Smooth muscle cell (in vitro differentiated cells): Measurements from ENCODE around the gene ZBTB37. TPM values are rescaled to one million over a fixed set of nuclear protein-coding genes. Genes with fewer than 3 reads are reported as not detected.

ENCODE experiments used
- DNase-seq: peaks from one replicate; lab custom pipeline; 2025; ENCODE audit not compliant: unreplicated experiment; lab: John Stamatoyannopoulos, UW
- H2AFZ ChIP-seq: fragments of 200-600 bp; sonication (generic); 2 replicates; pipeline ENCODE4 v1.6.0; 2016; ENCODE audit warnings: antibody characterized with exemption, low read depth, mild to moderate bottlenecking
- H3F3A ChIP-seq: fragments of 200-600 bp; sonication (generic); 2 replicates; pipeline ENCODE4 v1.6.0; 2017; ENCODE audit warnings: antibody characterized with exemption, low read depth
- H3K27ac ChIP-seq: fragments of 200-600 bp; sonication (generic); 2 replicates; pipeline ENCODE4 v1.5.1; 2016; ENCODE audit warnings: low read depth, mild to moderate bottlenecking
- H3K27me3 ChIP-seq: fragments of 200-600 bp; sonication (generic); 2 replicates; pipeline ENCODE4 v1.6.1; 2016; ENCODE audit warnings: low read depth, mild to moderate bottlenecking
- H3K36me3 ChIP-seq: fragments of 200-600 bp; sonication (generic); 2 replicates; pipeline ENCODE4 v1.5.1; 2016; ENCODE audit warnings: low read depth
- H3K4me1 ChIP-seq: fragments of 200-600 bp; sonication (generic); 2 replicates; pipeline ENCODE4 v1.5.1; 2016; ENCODE audit warnings: low read depth
- H3K4me2 ChIP-seq: fragments of 200-600 bp; sonication (generic); 2 replicates; pipeline ENCODE4 v1.6.0; 2016; ENCODE audit warnings: mild to moderate bottlenecking
- H3K4me3 ChIP-seq: fragments of 200-600 bp; sonication (generic); 2 replicates; pipeline ENCODE4 v1.5.1; 2016; ENCODE audit warnings: mild to moderate bottlenecking
- H3K79me2 ChIP-seq: fragments of 200-600 bp; sonication (generic); 2 replicates; pipeline ENCODE4 v1.6.0; 2016; ENCODE audit warnings: low read depth, mild to moderate bottlenecking
- H3K9ac ChIP-seq: fragments of 200-600 bp; sonication (generic); 2 replicates; pipeline ENCODE4 v1.6.0; 2016; ENCODE audit warnings: low read depth
- H3K9me3 ChIP-seq: fragments of 200-600 bp; sonication (generic); replicated peaks from 2 replicates; pipeline ENCODE4 v1.5.1; 2016; ENCODE audit warnings: low read depth
- H4K20me1 ChIP-seq: fragments of 200-600 bp; sonication (generic); 2 replicates; pipeline ENCODE4 v1.6.0; 2016; ENCODE audit warnings: low read depth
- WGBS: methylation state at CpG from one replicate; pipeline ENCODE4 v1.1.7; 2016; ENCODE audit warnings: low lambda C conversion rate; 5-methylcytosine and 5-hydroxymethylcytosine counted together
- polyA plus RNA-seq: library from polyadenylated mRNA; unstranded; fragments of >200 nt; fragmentation: Nextera tagmentation; extraction: Ambion mirVana; gene quantifications from 2 replicates; pipeline ENCODE4 v1.2.1, GENCODE V29; 2016
- total RNA-seq: library from RNA; depleted of rRNA; stranded (reverse); fragments of >200 nt; gene quantifications from 2 replicates; pipeline ENCODE4 v1.2.3, GENCODE V29; 2014
- TF ChIP-seq, protein P1 (sequence below): fragments of 200-600 bp; sonication (generic); IDR thresholded peaks from 2 replicates; pipeline ENCODE4 v1.5.1; 2017; ENCODE audit warnings: borderline replicate concordance, mild to moderate bottlenecking, antibody characterized with exemption; ENCODE audit not compliant: insufficient read depth, poor library complexity, severe bottlenecking

ZBTB37 gene
- total and polyA plus RNA-seq, 2 experiments from 2014 or later: 0.77 to 6.6 TPM

DNA sequence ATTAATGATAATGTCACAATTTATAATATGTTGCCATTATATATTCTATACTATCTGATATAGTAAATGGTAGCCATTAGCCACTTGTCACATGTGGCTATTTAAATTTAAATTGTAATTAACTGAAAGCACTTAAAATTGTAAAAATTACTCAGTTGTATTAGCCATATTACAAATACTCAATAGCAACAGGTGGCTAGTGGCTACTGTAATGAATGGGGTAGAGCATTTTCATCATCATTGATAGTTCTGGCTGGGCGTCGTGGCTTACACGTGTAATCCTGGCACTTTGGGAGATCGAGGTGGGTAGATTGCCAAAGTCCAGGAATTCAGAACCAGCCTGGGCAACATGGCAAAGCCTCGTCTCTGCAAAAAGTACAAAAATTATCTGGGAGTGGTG, 16.5 kb downstream of the ZBTB37 start:
- no peaks in the 10 kb centered on the region for H3K4me1 ChIP-seq
- 97% methylated on average over 5 of the region's 5 CpGs for WGBS
- H3K27me3 ChIP-seq: no peaks in the 10 kb centered on the region
- H3K9ac ChIP-seq: no peak overlapping the region
- peaks cover 9% of the 10 kb centered on the region for H3K36me3 ChIP-seq
- peaks cover 3% of the 10 kb centered on the region for H4K20me1 ChIP-seq
- H3K27ac ChIP-seq: no peak overlapping the region
- no peaks in the 10 kb centered on the region for H3K9me3 ChIP-seq
- no peaks in the 10 kb centered on the region for H3F3A ChIP-seq
- no peak overlapping the region for H3K4me3 ChIP-seq
- TF ChIP-seq, protein P1, sequence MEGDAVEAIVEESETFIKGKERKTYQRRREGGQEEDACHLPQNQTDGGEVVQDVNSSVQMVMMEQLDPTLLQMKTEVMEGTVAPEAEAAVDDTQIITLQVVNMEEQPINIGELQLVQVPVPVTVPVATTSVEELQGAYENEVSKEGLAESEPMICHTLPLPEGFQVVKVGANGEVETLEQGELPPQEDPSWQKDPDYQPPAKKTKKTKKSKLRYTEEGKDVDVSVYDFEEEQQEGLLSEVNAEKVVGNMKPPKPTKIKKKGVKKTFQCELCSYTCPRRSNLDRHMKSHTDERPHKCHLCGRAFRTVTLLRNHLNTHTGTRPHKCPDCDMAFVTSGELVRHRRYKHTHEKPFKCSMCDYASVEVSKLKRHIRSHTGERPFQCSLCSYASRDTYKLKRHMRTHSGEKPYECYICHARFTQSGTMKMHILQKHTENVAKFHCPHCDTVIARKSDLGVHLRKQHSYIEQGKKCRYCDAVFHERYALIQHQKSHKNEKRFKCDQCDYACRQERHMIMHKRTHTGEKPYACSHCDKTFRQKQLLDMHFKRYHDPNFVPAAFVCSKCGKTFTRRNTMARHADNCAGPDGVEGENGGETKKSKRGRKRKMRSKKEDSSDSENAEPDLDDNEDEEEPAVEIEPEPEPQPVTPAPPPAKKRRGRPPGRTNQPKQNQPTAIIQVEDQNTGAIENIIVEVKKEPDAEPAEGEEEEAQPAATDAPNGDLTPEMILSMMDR: no peak
- no peaks in the 10 kb centered on the region for H3K79me2 ChIP-seq
- no peak for DNase-seq
- H2AFZ ChIP-seq: no peak overlapping the region
- no peak overlapping the region for H3K4me2 ChIP-seq

DNA sequence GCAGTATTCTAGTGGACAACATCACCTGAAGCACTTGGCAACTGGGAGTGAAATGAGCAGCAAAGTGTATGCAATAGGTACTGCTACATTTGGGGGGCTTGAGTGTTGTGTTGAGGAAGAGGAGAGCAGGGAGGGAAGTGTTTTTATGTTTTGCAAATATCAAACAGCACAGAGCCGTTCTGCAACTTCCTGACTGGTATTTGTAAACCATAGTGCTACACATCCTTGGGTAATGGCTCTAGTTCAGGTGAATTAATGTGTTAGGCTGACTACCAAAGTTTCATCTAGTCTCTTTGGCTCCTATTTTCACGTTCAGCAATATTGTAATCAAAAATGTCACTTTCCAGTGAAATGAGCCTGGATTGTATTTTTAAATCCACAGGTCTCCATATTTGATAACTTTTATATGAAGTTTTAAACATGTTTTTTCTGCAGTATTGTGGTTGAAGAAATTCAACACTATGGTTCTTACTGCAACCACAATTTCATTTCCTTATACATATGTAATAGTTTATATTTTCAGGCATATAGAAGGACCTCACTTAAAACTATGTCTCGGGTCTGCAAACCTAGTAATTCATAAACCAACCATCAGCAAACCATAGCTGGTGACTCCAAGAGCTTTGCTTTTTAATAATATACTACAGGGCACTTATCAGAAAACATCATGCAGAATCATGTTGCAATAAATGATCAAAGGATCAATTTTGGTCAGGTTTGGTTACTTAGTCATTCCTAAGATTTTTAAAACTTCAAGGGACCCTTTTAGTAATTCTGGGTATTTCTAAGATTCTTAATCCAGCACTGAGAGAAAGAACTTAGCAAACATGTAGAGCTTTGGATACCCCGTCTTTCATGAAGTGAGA, 18.8 kb downstream of the ZBTB37 start:
- TF ChIP-seq, protein P1: no peak

DNA sequence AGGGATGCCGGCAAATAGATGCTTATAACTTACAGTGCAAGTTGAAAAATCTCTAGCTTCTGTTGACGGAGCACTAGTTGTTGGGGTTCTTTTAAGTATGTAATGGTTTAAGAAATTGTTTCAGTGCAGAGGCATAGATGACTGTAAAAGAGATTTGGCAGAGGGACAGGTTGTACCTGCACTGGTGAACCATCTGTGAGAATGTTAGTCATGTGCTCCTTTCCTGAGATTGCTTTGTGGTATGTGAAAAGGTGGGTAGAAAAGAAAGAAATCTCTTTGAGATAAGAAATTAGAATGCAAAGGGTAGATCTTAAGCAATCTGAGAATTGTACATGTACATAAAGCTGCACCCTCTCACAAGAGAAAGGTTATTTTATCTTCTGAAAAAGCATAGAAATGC, 19.4 kb downstream of the ZBTB37 start:
- 99% methylated on average over 2 of the region's 2 CpGs for WGBS
- H3K36me3 ChIP-seq: peaks cover 9% of the 10 kb centered on the region
- no peak overlapping the region for H3K9ac ChIP-seq
- H3K4me2 ChIP-seq: no peak overlapping the region
- no peaks in the 10 kb centered on the region for H3K27me3 ChIP-seq
- TF ChIP-seq, protein P1: no peak
- peaks cover 7% of the 10 kb centered on the region for H4K20me1 ChIP-seq
- H3K79me2 ChIP-seq: no peaks in the 10 kb centered on the region
- H3K9me3 ChIP-seq: no peaks in the 10 kb centered on the region
- H2AFZ ChIP-seq: no peak overlapping the region
- no peak for DNase-seq
- H3K4me1 ChIP-seq: no peaks in the 10 kb centered on the region
- H3K27ac ChIP-seq: no peak overlapping the region
- no peak overlapping the region for H3K4me3 ChIP-seq
- no peaks in the 10 kb centered on the region for H3F3A ChIP-seq

More for the DNA sequence above, 18.8 kb downstream of the ZBTB37 start:
- no peaks in the 10 kb centered on the region for H3K9me3 ChIP-seq
- H3K27ac ChIP-seq: no peak overlapping the region
- peaks cover 7% of the 10 kb centered on the region for H4K20me1 ChIP-seq
- no peak for DNase-seq
- no peaks in the 10 kb centered on the region for H3K79me2 ChIP-seq
- no peak overlapping the region for H3K4me2 ChIP-seq
- no peak overlapping the region for H3K4me3 ChIP-seq
- no peaks in the 10 kb centered on the region for H3F3A ChIP-seq
- no peak overlapping the region for H2AFZ ChIP-seq
- WGBS: 95% methylated on average over 4 of the region's 4 CpGs
- peaks cover 9% of the 10 kb centered on the region for H3K36me3 ChIP-seq
- H3K27me3 ChIP-seq: no peaks in the 10 kb centered on the region
- H3K9ac ChIP-seq: no peak overlapping the region
- H3K4me1 ChIP-seq: no peaks in the 10 kb centered on the region

DNA sequence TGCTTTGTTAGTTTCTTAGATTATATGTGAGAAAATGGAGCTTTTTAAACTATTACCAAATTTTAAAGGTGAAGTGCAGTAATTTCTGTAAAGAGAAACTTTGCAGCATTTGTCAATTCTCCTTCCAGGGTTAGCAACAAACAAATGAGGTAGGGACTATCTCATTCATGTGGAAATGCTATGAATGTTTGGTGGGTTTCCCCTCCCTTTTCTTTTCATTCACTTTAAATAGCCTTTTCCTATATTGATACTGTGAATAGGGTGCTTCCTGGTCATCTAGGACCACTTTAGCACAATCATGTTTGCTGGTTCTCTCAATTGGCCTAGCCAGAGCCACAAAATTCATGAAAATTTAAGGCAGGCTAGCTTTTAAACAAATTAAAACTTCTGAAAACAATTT, 20.6 kb downstream of the ZBTB37 start:
- Histone ChIP-seq H3K79me2 (no peaks in the 10 kb centered on the region), H3K27me3 (no peaks in the 10 kb centered on the region), H2AFZ (no peak overlapping the region), H4K20me1 (peaks cover 7% of the 10 kb centered on the region), H3K4me3 (no peak overlapping the region), H3K4me1 (no peaks in the 10 kb centered on the region), H3K9me3 (no peaks in the 10 kb centered on the region), H3K27ac (no peak overlapping the region), H3K36me3 (peaks cover 9% of the 10 kb centered on the region), H3K9ac (no peak overlapping the region), H3K4me2 (no peak overlapping the region), H3F3A (no peaks in the 10 kb centered on the region)
- DNase-seq: no peak
- TF ChIP-seq, protein P1: no peak
